Measurements from ENCODE around the gene SLC19A1.

Gene SLC19A1

GRCh38 chr21:45489722-45489982 is 52.6 kb downstream of the SLC19A1 start:
- Histone ChIP-seq H2AFZ (no peak overlapping the region), H3K36me3 (ENCODE audit: control insufficient read depth, insufficient read depth, low read length) (no peaks in the 10 kb centered on the region), H3K4me2 (ENCODE audit: low read length) (no peak overlapping the region), H3K4me1 (no peaks in the 10 kb centered on the region), H3K27ac (no peak overlapping the region), H3K79me2 (no peaks in the 10 kb centered on the region), H3K27me3 (ENCODE audit: control insufficient read depth, insufficient read depth, low read length) (no peaks in the 10 kb centered on the region), H3K9ac (no peak overlapping the region), H3K9me3 (ENCODE audit: control insufficient read depth, low read length) (no peaks in the 10 kb centered on the region), H3K4me3 (ENCODE audit: low read depth, low read length) (no peak overlapping the region)
- TF ChIP-seq, protein P1, sequence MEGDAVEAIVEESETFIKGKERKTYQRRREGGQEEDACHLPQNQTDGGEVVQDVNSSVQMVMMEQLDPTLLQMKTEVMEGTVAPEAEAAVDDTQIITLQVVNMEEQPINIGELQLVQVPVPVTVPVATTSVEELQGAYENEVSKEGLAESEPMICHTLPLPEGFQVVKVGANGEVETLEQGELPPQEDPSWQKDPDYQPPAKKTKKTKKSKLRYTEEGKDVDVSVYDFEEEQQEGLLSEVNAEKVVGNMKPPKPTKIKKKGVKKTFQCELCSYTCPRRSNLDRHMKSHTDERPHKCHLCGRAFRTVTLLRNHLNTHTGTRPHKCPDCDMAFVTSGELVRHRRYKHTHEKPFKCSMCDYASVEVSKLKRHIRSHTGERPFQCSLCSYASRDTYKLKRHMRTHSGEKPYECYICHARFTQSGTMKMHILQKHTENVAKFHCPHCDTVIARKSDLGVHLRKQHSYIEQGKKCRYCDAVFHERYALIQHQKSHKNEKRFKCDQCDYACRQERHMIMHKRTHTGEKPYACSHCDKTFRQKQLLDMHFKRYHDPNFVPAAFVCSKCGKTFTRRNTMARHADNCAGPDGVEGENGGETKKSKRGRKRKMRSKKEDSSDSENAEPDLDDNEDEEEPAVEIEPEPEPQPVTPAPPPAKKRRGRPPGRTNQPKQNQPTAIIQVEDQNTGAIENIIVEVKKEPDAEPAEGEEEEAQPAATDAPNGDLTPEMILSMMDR (IDR thresholded peaks at IDR 0.05) = no peak

- no peak overlapping the region for H3K27ac ChIP-seq
- H3K9ac ChIP-seq = no peak overlapping the region
These were observed 53.1 kb downstream of the SLC19A1 start for GRCh38 chr21:45488931-45489721.

DNA sequence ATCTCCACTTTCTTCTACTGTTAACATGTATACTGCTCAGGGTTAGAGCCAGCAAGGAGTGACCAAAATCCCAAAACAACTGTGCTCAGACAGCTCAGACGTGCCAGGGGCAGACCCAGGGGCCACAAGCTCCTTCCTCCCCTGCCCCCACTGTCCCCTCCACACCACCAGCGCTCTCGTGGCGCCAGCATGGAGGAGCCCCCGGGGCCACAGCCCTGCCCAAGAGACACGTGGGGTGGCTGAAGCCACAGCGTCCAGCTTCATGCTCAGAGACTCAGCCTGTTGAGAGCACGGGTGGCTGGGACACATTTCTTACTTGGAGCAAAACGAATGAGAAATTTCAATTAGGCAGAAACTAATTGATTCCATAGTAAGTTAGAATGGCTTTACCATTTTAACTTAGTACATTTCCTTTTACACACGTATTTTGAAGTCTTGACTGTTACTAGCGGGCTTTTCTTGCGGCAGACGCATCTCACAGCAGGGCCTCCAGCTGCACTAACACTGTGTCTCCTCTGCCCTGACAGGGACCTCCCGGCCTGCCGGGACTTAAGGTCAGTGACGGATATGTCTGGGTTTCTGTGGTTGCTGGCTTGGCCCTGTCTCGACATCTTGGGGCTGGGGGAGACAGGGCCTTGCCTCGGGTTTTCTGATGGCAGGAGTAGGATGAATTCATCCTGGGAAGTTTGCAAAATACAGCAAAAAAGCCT is 54.2 kb downstream of the SLC19A1 start:
- no peaks in the 10 kb centered on the region for H3K36me3 ChIP-seq (ENCODE audit: control insufficient read depth, insufficient read depth, low read length)
- no peak overlapping the region for H3K4me2 ChIP-seq (ENCODE audit: low read length)
- H3K4me1 ChIP-seq = no peaks in the 10 kb centered on the region
- H2AFZ ChIP-seq = no peak overlapping the region
- no peaks in the 10 kb centered on the region for H3K79me2 ChIP-seq
- no peak overlapping the region for H3K4me3 ChIP-seq (ENCODE audit: low read depth, low read length)
- no peak overlapping the region for H3K27ac ChIP-seq
- no peaks in the 10 kb centered on the region for H3K9me3 ChIP-seq (ENCODE audit: control insufficient read depth, low read length)
- H3K9ac ChIP-seq = no peak overlapping the region
- TF ChIP-seq, protein P1 (IDR thresholded peaks at IDR 0.05) = no peak
- no peaks in the 10 kb centered on the region for H3K27me3 ChIP-seq (ENCODE audit: control insufficient read depth, insufficient read depth, low read length)

More at GRCh38 chr21:45488931-45489721, 53.1 kb downstream of the SLC19A1 start:
- H3K4me1 ChIP-seq = no peaks in the 10 kb centered on the region
- H3K4me3 ChIP-seq (ENCODE audit: low read depth, low read length) = no peak overlapping the region
- no peak overlapping the region for H2AFZ ChIP-seq
- no peaks in the 10 kb centered on the region for H3K27me3 ChIP-seq (ENCODE audit: control insufficient read depth, insufficient read depth, low read length)
- no peaks in the 10 kb centered on the region for H3K9me3 ChIP-seq (ENCODE audit: control insufficient read depth, low read length)
- TF ChIP-seq, protein P1 (IDR thresholded peaks at IDR 0.05) = no peak
- H3K79me2 ChIP-seq = no peaks in the 10 kb centered on the region
- no peak overlapping the region for H3K4me2 ChIP-seq (ENCODE audit: low read length)
- no peaks in the 10 kb centered on the region for H3K36me3 ChIP-seq (ENCODE audit: control insufficient read depth, insufficient read depth, low read length)

GRCh38 chr21:45487161-45487806 is 55.0 kb downstream of the SLC19A1 start:
- no peak overlapping the region for H3K4me2 ChIP-seq (ENCODE audit: low read length)
- H3K79me2 ChIP-seq = no peaks in the 10 kb centered on the region
- no peak overlapping the region for H3K9ac ChIP-seq
- no peaks in the 10 kb centered on the region for H3K4me1 ChIP-seq
- H3K9me3 ChIP-seq (ENCODE audit: control insufficient read depth, low read length) = no peaks in the 10 kb centered on the region
- no peak overlapping the region for H2AFZ ChIP-seq
- H3K36me3 ChIP-seq (ENCODE audit: control insufficient read depth, insufficient read depth, low read length) = no peaks in the 10 kb centered on the region
- no peak overlapping the region for H3K4me3 ChIP-seq (ENCODE audit: low read depth, low read length)
- H3K27ac ChIP-seq = no peak overlapping the region
- no peaks in the 10 kb centered on the region for H3K27me3 ChIP-seq (ENCODE audit: control insufficient read depth, insufficient read depth, low read length)
- TF ChIP-seq, protein P1 (IDR thresholded peaks at IDR 0.05) = no peak
